Activated CD4-positive, alpha-beta T cell treated with anti-CD3 and anti-CD28 coated beads, Interleukin-10, Interleukin-2, amounts not matched to agents 100 ng/mL and 50 ng/mL, durations not matched to agents 16 hours and 8 hours (primary cell): ENCODE results near the gene SLC25A41.
"Not testable (repeated sequence)": the region's sequence is repeated elsewhere in the genome, so short reads cannot be mapped to it uniquely, and the experiment has no call there.

Experiments used
- DNase-seq: peaks from one replicate; pipeline ENCODE4 v3.0.0-alpha.2; 2020

SLC25A41 gene

DNA sequence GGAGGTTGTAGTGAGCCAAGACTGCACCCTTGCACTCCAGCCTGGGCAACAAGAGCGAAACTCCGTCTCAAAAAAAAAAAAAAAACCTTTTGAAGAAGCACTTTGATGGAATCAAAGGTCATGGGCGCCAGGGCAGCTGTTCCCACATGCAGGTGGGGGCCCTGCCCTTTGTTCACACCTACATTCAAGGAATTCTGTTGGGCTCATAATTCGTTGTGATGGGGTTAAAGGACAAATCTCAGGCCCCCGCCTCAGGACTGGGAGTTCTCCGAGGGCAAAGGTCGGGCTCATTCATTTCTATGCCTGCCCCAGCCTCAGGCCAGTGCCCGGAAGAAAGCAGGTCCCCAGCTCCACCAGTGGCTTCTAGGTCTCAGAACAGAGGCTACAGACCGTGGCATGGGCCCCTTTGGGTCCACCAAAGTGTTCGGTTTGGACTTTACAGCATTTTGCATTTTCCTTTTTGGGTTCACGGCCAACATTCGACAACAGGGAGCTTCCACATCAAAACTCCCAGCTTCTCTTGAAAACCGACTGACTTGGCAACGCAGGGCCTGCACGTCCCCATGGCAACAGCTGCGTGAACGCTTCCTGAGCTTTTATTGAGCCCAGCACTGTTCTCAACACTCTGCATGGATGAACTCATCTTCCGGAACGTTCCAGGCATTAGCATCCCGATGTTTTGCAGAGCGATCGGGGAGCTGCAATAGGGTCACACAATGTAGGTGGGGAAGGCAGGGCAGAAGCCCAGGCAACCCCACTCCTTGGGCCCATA is 30.5 kb downstream of the SLC25A41 start:
- no peak for DNase-seq

DNA sequence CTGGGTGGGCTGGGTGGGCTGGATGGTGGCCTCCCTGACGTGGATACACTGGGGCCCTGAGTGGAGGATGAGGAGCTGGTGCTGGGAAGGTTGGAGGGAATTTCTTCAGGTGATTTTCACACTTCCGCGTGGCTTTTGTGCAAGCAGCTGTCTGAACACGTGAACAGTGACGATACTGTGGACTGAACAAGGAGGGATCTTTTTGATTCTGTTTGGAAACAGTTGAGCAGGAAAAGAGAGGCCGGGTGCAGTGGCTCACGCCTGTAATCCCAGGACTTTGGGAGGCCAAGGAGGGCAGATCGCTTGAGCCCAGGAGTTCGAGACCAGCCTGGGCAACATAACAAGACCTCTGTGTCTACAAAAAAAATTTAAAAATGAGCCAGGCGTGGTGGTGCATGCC is 31.5 kb downstream of the SLC25A41 start:
- DNase-seq, result no peak

DNA sequence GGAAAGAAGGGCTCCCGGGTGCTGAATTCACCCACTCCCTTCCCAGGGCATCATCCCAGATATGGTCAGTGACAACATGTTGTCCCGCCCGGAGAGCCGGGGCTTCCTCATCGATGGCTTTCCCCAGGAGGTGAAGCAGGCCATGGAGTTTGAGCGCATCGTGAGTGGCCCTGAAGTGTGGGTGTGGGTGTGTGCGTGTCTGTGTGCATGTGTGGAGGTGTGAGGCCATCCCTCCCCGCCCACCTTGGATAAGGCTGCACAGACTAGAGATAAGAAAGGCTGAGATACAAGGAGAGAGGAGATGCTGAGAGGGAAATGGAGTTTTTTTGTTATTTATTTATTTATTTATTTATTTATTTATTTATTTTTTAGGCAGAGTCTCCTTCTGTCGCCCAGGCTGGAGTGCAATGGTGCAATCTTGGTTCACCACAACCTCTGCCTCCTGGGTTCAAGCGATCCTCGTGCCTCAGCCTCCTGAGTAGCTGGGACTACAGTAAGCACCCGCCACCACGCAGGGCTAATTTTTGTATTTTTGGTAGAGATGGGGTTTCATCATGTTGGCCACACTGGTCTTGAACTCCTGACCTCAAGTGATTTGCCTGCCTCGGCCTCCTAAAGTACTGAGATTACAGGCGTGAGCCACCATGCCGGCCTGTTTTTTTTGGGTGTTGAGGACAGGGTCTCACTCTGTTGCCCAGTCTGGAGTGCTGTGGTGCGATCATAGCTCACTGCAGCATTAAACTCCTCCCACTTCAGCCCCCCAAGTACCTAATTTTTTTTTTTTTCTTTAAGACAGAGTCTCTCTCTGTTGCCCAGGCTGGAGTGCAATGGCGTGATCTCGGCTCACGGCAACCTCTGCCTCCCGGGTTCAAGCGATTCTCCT is 33.3 kb downstream of the SLC25A41 start:
- not testable (repeated sequence) for DNase-seq

DNA sequence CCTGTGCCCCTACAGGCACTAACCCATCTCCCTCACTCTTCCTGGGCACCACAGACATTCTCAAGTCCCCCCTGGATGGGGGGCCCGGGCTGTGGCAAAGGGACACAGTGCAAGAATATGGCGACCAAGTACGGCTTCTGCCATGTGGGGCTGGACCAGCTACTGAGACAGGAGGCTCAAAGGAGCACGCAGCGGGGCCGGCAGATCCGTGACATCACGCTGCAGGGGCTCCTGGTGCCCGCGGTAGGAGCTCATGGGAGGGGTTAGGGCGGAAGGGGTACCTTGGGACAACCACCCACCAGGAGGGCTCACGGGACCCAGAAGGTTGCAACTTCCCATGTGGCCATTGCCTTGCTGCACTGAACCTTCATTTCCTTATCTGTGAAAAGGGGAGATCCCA is 37.3 kb downstream of the SLC25A41 start:
- no peak for DNase-seq

DNA sequence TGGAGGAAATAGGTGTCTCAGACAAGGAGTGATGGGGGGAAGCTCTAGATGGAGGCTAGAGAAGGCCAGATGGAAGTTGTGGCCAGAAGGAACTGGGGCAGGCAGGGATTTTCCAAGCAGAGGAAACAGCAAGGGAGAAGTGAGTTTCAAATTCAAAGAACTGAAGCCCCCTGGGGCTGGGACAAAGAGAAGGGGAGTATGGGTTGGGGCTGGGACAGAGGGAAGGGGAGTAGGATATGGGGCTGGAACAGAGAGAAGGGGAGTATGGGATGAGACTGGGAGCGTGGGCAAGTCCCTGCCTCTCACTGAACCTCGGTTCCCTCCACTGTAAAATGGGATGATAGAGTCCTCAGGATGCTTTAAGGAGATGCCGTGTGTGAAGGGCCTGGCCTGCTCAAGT is 38.7 kb downstream of the SLC25A41 start:
- DNase-seq, result no peak

DNA sequence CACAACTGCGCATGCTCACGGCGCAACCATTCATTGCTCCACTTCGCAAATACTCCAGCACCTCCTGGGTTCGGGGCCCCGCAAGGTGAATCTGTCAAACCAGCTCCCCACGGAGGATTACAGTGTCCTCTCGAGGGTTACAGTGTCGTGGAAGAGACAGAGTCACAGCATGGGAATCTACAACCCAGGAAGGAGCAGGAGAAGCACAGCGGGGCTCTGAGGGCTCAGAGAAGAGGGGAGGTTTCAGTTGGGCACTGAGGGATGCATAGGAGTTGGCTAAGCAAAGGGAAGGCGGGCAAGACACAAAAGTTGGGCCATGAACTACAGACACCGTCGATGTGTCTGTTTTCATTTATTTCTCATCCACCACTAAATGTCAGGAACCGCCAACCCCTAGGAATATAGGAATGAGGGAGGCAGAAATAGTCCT is 39.6 kb downstream of the SLC25A41 start:
- peak; percentile 83 for DNase-seq

DNA sequence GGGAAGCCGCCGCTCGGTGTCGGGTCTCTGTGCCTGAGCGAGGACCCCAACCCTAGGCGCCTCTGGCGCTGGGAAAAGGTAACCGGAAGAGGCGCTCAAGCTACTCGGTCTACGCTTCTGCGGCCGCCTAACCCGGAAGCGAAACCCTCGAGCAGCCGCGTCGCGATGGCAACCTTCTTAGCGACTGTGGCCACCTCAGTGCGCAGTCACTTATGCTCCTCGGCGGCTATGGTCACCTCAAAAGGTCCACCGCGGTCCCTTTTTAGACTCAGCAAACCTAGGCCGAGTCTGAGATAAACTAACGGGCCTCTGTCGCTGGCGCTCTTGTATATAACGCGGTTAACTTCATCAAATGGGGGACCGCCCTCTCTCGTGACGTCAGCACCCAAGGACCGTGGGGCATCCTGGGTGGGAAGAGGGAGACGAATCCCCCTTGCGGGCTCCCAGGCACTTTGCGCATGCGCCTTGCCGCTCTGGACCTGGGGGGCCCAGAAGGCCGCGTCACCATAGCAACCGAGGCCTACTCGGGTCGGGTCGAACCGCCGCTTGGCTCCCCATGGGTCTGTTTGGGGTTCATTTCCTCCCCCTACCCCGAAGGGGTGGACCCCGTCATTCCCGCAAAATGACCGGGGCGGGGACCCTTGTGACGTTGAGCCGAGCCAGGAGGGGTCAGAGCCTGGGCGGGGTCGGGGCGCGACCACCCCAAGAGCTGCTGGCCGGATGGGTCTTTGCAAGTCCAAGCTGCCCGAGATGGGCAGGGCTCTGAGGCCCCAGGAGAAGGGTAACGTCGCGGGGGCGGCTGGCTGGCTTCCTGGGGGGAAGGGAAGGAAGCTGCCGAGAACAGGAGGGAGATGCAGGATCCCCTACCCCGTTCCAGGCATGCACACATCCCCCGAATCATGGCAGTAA is 40.2 kb downstream of the SLC25A41 start, which contains the start of gene GTF2F1:
Gene GTF2F1, minus strand, starts transcription at position 91 of the 909 bp plus-strand sequence. CDS start 169 bp downstream, outside the sequence.
- DNase-seq, result peak; percentile 96

DNA sequence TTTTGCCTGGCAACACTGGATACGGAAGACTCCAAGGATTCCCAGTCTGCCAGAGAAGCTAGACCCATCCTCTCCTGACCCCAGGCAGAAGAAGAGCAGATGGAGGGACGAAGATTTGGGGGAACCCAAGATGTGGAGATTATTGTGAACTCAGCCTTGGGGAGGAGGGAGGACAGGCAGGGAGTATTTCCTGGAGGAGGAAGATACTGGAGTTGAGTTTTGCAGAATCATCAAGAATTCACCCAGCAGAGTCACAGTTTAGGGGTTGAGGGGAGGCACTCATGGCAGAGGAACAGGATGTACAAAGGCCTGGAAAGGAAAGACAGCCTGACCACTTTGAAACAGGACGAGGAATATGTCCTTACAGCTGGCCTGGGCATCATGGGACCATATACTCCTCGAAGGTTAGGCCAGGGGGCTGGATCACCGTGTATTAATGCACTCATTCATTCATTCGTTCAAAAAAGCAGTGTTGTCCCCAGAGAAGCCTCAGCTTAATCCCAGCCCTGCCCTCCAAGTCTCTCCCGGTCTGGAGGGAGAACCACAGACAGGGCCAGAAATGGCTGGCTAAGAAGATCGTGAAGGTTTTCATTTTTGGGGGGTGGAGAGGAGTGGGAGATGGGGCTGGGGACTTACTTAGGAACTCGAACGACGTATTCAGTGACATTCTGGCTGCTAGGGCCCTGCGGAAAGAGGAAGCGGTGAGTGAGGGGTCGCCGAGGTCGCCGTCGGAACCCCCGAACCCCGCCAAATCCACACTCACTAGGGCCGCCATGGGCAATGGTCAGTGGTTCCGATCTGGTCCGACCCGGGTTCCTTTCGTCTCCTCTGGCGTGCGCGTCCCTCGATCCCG is 41.1 kb downstream of the SLC25A41 start:
- no peak for DNase-seq

DNA sequence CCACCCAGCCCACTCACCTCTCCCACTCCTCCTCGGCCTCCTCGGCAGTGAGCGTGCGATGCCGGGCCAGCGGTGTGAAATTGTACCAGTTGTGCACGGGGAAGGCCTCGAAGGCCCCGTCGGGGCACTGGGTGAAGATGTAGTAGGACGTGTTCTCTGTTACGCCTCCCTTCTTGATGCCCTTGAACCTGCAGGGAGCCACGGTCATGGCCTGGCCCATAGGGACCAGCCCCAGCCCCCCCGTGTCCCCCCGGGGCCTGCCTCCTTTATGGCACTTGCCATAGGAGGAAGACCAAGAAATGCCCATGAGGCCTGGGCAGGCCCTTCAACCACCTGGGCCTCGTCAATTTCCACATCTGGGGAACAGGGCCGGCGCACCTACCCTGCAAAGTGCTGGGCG is 46.2 kb downstream of the SLC25A41 start:
- no peak for DNase-seq

DNA sequence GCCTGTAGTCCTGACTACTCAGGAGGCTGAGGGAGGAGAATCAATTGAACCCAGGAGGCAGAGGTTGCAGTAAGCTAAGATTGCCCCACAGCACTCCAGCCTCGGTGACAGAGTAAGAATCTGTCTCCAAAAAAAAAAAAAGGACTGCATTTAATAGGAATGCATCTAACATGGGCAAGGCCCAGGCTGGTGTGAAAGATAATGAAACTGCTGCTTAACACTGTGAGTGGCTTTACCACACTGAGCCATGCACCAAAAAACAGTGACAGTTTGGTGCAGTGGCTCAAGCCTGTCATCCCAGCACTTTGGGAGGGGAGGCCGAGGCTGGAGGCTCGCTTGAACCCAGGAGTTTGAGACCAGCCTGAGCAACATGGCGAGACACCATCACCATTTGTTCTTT is 49.2 kb downstream of the SLC25A41 start:
- no peak for DNase-seq

DNA sequence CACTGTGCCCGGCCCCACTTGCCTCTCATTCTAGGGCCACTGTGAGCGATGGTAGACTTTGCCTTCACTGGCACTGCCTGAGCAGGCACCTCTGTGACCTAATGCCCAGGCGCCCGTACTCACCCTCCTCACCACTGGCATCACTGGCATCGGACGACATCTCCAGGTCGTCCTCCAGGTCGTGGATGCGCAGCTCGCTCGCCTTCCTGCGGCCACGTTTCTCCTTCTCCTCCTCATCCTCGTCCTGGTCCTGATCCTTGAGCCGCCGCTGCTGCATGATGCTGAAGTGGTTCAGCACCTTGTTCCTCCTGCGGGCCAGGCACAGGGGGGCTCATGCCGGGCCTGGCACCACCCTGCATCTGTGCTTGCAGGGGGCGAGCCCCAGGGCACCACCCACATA is 50.4 kb downstream of the SLC25A41 start:
- no peak for DNase-seq

DNA sequence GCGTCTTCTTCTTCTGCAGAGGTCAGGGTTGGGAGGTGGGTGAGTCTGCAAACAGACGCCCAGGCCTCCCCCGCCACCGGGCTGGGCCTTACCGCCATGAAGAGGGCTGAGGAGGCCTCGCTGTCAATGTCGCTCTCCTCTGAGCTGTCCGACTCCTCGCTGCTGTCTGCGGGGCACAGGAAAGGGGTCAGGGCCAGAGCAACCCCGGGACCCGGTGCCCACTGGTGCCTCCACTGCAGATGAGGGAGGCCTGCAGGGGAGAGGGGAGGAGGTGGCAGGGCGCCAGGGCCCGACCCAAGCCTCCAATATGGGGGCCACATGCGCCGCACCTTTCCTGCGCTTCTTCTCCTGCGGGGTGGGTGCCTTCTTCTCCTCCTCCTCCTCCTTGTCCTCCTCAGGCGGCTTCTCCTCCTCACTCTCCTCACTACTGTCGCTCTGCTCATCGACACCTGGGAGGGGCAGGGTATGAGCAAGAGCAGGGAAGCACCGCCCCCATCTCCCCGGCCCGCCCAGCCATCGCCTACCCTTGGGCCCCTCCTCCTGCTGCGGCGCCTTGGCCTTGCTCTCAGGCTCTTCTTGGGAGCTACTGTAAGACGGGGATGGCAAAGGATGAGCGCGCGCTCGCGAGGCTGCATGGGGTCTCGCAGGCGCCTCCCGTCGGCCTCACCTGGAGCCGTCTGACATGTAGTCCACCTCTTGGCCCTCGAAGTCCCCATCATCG is 52.4 kb downstream of the SLC25A41 start:
- DNase-seq, result no peak

DNA sequence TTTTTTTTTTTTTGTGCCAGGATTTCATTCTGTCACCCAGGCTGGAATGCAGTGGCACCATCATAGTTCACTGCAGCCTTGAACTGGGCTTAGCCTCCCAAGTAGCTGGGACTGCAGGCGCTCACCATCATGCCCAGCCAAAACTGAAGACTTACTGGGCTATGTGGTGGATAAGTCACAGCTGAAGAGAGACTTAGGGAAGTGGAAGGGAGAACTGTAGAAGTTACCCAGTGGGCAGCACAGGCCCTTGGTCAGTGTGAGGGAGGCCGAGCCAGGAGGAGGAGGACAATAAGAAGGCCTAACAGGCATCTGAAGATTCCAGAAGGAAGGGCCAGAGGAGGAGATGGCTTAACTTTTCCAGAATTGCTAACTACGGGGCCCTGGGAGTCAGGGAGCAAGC is 53.8 kb downstream of the SLC25A41 start:
- DNase-seq, result no peak

DNA sequence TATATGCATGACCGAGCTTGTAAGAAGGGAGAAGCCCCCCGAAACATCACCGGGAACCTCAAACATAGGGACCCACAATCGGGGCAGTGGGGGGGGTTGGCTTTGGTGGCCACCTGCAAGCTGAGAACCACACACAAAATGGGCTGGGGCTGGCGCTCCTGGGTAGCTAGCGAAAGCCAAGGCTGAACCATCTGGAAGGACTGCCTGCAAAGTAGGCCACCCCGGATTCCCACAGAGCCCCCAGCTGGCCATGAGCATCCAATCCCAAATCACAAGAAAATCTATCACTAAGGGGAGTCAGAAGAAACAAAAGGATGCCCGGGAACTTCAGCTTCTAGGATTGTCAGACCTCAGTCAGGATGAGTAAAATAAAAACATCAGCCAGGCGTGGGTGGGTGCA is 55.1 kb downstream of the SLC25A41 start:
- DNase-seq, result no peak

DNA sequence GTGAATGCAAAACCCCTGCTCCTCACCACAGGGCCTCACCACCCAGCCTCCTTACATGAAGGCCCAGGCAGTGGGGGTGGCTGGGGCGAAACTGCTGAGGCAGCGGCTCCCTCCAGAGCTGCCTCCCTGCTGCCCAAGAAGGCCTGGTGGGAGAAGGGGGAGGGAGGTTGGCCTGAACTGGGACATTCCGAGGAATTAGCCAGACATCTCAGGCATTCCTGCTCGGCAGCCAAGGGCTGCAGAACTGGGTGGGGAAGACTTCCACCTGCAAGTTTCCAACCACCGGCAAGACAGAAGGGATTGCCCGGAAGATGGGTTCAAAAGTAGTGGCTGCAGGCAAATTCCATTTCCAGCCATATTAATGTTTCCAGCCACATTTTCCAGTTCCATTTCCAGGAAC is 55.5 kb downstream of the SLC25A41 start:
- DNase-seq, result no peak

DNA sequence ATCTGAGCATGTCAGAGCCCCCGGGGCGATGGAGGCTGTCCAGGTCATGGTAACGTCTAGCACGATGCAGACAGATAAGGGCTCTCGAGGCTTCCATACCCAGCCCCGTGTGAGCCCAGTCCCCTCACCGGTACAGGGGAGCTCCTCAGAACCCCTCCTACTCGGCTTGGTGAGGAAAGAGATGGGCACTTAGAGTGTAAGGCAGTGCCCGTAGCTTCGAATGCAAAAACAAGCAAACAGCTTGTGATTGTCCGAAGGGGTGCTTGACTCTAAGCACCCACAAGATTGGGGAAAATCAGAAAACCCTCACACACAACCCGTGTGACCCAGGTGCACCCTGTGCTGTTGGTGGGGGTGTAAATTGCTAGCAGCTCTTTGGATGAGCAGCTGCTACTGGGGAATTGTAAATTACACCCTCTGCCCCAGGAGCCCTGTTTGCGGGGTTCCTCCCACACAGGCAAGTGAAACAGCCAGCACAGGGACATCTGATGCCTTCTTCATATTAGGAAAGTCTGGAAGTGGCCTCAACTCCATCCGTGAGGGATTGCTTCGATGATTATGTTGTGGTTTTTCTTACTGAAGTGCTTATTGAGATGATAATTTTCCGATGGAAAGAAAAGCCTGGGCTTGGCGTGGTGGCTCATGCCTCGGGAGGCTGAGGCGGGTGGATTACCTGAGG is 56.9 kb downstream of the SLC25A41 start:
- no peak for DNase-seq
